ENCODE data around the gene C20orf96.

GRCh38 chr20:271528-271927, 19.0 kb downstream of the C20orf96 start:
- TF ChIP-seq CTCF (IDR thresholded peaks at IDR 0.05; ENCODE audit: borderline replicate concordance, extremely low read depth, low read length, poor library complexity, severe bottlenecking) (no peak), EZH2 (IDR thresholded peaks at IDR 0.05; ENCODE audit: borderline replicate concordance, low read depth, low read length, severe bottlenecking) (no peak)

Measured in DND-41 (cell line).